ENCODE results near the gene CEP152.

Gene CEP152

GRCh38 chr15:48805591-48805990 lies 5.3 kb downstream of the CEP152 start:
- no peaks in the 10 kb centered on the region for H3K27me3 ChIP-seq (replicated peaks; ENCODE audit: insufficient read depth, low read length)
- peaks cover 18% of the 10 kb centered on the region for H3K4me1 ChIP-seq (ENCODE audit: low read length)
- DNase-seq: no peak
- peaks cover 10% of the 10 kb centered on the region; the same call in 1 of the 2 replicates for H3F3A ChIP-seq (ENCODE audit: insufficient read depth, low read length)
- 0 out of 2 replicates have a peak, but pooled peaks cover 10% of the 10 kb centered on the region for H4K20me1 ChIP-seq (ENCODE audit: insufficient read depth, low read length)
- H3K9me2 ChIP-seq (replicated peaks; ENCODE audit: insufficient read depth, low read length): no peaks in the 10 kb centered on the region
- H3K27ac ChIP-seq (ENCODE audit: low read length): no peak overlapping the region
- no peak overlapping the region for H3K9ac ChIP-seq (ENCODE audit: low read length)
- no peaks in the 10 kb centered on the region for H3K9me3 ChIP-seq (replicated peaks; ENCODE audit: insufficient read depth, low read length)
- no peak overlapping the region for H2AFZ ChIP-seq (ENCODE audit: low read length)
- TF ChIP-seq CTCF (IDR thresholded peaks at IDR 0.05; ENCODE audit: low read length) (no peak), EZH2 (optimal IDR thresholded peaks at IDR 0.05; ENCODE audit: low read depth, low read length) (no peak), EZH2phosphoT487 (IDR thresholded peaks at IDR 0.05; ENCODE audit: low read length) (no peak)
- peaks cover 96% of the 10 kb centered on the region for H3K79me2 ChIP-seq (ENCODE audit: low read length)
- H3K4me3 ChIP-seq (ENCODE audit: low read length): no peak overlapping the region
- peaks cover 2% of the 10 kb centered on the region; the same call in 1 of the 2 replicates for H3K36me3 ChIP-seq (replicated peaks; ENCODE audit: insufficient read depth, low read length)
- no peak overlapping the region for H3K4me2 ChIP-seq (ENCODE audit: low read depth, low read length)

- Histone ChIP-seq H3K4me2 (ENCODE audit: low read depth, low read length) (no peak overlapping the region), H4K20me1 (ENCODE audit: insufficient read depth, low read length) (0 out of 2 replicates have a peak, but pooled peaks cover 10% of the 10 kb centered on the region), H3K79me2 (ENCODE audit: low read length) (peaks cover 93% of the 10 kb centered on the region), H2AFZ (ENCODE audit: low read length) (no peak overlapping the region), H3F3A (ENCODE audit: insufficient read depth, low read length) (peaks cover 5% of the 10 kb centered on the region; the same call in 1 of the 2 replicates), H3K27ac (ENCODE audit: low read length) (no peak overlapping the region), H3K9ac (ENCODE audit: low read length) (no peak overlapping the region), H3K4me1 (ENCODE audit: low read length) (peaks cover 7% of the 10 kb centered on the region), H3K9me3 (replicated peaks; ENCODE audit: insufficient read depth, low read length) (no peaks in the 10 kb centered on the region), H3K4me3 (ENCODE audit: low read length) (no peak overlapping the region), H3K9me2 (replicated peaks; ENCODE audit: insufficient read depth, low read length) (no peaks in the 10 kb centered on the region), H3K36me3 (replicated peaks; ENCODE audit: insufficient read depth, low read length) (peaks cover 2% of the 10 kb centered on the region; the same call in 1 of the 2 replicates), H3K27me3 (replicated peaks; ENCODE audit: insufficient read depth, low read length) (no peaks in the 10 kb centered on the region)
- TF ChIP-seq EZH2 (optimal IDR thresholded peaks at IDR 0.05; ENCODE audit: low read depth, low read length) (no peak), CTCF (IDR thresholded peaks at IDR 0.05; ENCODE audit: low read length) (no peak), EZH2phosphoT487 (IDR thresholded peaks at IDR 0.05; ENCODE audit: low read length) (no peak)
- no peak for DNase-seq
Observed at GRCh38 chr15:48803877-48804276, 7.0 kb downstream of the CEP152 start.

GRCh38 chr15:48802867-48803266 lies 8.0 kb downstream of the CEP152 start:
- TF ChIP-seq EZH2phosphoT487 (IDR thresholded peaks at IDR 0.05; ENCODE audit: low read length): no peak
- TF ChIP-seq EZH2 (optimal IDR thresholded peaks at IDR 0.05; ENCODE audit: low read depth, low read length): no peak
- no peak for TF ChIP-seq CTCF (IDR thresholded peaks at IDR 0.05; ENCODE audit: low read length)
- no peaks in the 10 kb centered on the region for H3K9me3 ChIP-seq (replicated peaks; ENCODE audit: insufficient read depth, low read length)
- H3K4me1 ChIP-seq (ENCODE audit: low read length): peaks cover 7% of the 10 kb centered on the region
- no peak overlapping the region for H2AFZ ChIP-seq (ENCODE audit: low read length)
- H3K27ac ChIP-seq (ENCODE audit: low read length): no peak overlapping the region
- peaks cover 2% of the 10 kb centered on the region; the same call in 1 of the 2 replicates for H3K36me3 ChIP-seq (replicated peaks; ENCODE audit: insufficient read depth, low read length)
- H4K20me1 ChIP-seq (ENCODE audit: insufficient read depth, low read length): 0 out of 2 replicates have a peak, but pooled peaks cover 10% of the 10 kb centered on the region
- no peaks in the 10 kb centered on the region for H3K27me3 ChIP-seq (replicated peaks; ENCODE audit: insufficient read depth, low read length)
- peaks cover 91% of the 10 kb centered on the region for H3K79me2 ChIP-seq (ENCODE audit: low read length)
- DNase-seq: no peak
- H3K9me2 ChIP-seq (replicated peaks; ENCODE audit: insufficient read depth, low read length): no peaks in the 10 kb centered on the region
- no peak overlapping the region for H3K4me2 ChIP-seq (ENCODE audit: low read depth, low read length)
- H3K9ac ChIP-seq (ENCODE audit: low read length): no peak overlapping the region
- H3K4me3 ChIP-seq (ENCODE audit: low read length): no peak overlapping the region
- H3F3A ChIP-seq (ENCODE audit: insufficient read depth, low read length): peaks cover 5% of the 10 kb centered on the region; the same call in 1 of the 2 replicates

All from MM.1S (cell line).